T47D (cell line): ENCODE data around the gene BBS10.
"Not testable (repeated sequence)": the region's sequence is repeated elsewhere in the genome, so short reads cannot be mapped to it uniquely, and the experiment has no call there.

Source experiments
- DNase-seq, 2 experiments: peaks; one replicate each; pipeline versions ENCODE4 v3.0.0 to v3.0.0-alpha.2; 2011 to 2012; ENCODE audit warnings: low read depth in 1 of 2, low spot score in 1 of 2
- JUND ChIP-seq: IDR thresholded peaks from 2 replicates; pipeline ENCODE4 v1.6.1; 2012; ENCODE audit warnings: low read depth
- in situ Hi-C: cut with HindIII; loops from 2 replicates; pipeline ENCODE4 v1.10.0; 2016; ENCODE audit warnings: low sequenced_read_pairs, low pct_unique_long_range_greater_than_20kb

The BBS10 gene

DNA sequence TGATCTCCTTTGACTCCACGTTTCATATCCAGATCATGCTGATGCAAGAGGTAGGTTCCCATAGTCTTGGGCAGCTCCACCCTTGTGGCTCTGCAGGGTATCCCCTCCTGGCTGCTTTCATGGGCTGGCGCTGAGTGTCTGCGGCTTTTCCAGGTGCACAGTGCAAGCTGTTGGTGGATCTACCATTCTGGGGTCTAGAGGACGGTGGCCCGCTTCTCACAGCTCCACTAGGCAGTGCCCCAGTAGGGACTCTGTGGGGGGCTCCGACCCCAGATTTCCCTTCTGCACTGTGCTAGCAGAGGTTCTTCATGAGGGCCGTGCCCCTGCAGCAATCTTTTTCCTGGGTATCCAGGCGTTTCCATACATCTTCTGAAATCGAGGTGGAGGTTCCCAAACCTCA is 12.1 kb upstream of the BBS10 start:
- in situ Hi-C loops = no loop called here
- no peak for TF ChIP-seq JUND
- DNase-seq = no peak

DNA sequence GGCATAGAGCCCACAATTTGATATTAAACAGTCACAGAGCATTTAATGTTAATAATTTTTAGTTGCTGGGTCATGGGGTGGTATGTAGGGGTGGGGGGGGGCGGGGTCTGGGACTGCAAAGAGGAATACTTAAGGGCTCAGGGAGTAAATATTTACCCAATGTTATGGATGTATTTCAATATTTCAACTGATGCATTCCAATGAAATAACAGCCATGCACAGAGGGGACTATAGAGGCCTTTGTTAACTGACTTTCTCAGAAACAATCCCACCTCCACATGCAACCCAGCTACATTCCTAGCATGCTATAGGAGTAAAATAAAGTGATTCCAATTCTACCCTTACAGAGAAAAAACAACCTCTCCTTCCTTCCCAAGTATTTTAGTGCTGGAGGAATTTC is 7.9 kb upstream of the BBS10 start:
- TF ChIP-seq JUND = no peak
- in situ Hi-C loops = no loop called here
- no peak for DNase-seq

DNA sequence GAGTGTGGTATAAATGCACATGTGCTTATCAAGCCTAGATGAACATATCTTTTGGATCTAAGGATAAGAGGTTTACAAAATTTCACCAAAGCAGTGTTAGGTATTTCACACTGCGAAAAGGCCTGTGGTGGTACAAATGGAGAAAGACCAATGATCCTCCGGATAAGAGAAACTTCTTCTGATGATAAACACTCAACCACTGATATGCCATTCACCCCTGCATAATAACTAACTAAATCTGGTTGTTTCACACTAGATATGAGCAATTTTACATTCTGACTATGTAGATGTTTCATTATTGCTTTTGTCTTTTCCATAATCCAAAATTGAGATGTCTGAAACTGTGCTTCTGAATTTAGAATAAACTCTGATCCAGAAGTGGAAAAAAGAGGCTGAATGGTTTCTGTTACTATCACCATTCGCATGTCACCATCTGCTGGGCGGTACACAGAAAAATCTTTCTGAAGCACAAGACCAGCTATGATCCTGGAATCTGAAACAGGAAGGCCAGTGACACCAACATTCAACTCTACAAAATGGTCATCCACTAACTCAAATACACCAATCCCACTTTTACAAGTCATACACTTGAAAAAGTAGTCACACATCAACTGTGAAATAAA is 1.3 kb downstream of the BBS10 start:
- TF ChIP-seq JUND = no peak
- DNase-seq = peak in 1 of 2 experiments; percentile 71
- in situ Hi-C loops = no loop called here

DNA sequence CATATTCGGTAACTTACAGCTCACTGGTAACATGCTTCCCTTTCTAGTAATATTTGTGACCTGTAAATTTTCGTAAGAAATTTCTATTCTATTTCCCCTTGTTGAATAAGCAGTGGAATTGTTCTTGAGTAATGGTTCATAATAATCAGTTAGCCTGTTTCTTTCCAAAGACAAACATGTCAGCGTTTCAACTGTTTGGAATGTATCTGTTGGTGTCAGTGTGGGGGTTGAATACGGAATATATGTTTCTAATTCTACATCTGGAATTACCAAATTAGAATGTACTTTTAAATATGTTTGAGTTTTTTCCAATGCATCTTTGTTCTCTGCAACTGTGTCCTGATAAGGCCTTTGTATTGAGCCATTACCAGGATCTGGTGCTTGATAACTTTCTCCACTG is 2.0 kb downstream of the BBS10 start:
- no peak for TF ChIP-seq JUND
- no peak for DNase-seq
- in situ Hi-C loops = no loop called here

DNA sequence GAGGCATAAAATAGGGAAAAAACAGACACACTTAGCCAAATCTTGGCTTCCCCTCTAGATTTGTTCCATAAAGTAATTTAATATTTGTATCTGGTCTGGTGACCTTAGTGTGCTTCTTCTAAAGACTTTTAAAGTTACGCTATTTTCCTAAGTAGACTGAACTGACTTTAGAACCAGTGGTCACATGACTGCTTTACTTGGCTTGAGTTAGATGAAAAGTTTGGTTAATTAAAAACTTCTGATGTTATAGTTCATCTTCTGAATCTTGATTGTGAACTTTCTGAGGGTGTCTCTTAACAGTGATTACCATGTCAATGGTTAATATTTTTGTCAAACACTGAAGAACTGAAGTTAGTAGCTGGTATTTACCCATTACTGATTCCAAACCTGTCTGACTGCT is 2.6 kb downstream of the BBS10 start:
- in situ Hi-C loops = no loop called here
- no peak for TF ChIP-seq JUND
- DNase-seq = no peak

DNA sequence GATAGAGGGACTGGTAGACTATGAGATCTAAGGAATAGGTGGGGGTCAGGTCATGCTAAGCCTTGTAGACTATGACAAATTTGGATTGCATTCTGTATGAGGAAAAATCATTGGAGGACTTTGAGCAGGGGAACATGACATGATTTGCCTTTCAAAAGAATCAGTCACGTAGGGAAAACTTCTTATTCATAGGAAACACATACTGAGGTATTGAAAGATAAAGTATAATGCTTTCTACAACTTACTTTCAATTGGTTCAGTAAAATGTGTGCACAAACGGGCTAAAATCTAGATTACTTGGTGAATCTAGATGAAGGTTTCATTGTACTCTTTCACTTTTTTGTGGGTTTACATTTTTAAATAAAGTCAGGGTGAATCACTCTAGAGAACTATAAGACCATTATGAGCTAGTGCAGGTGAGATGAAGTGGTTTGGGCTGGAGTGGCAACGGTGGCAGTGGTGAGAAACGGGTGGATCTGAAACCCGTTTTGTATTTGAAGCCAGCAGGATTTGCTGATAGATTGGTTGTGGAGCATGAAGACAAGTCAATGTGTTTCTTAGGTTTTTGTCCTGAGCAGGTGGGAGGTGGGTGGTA is 6.7 kb downstream of the BBS10 start:
- no peak for DNase-seq
- TF ChIP-seq JUND = no peak
- in situ Hi-C loops = no loop called here

DNA sequence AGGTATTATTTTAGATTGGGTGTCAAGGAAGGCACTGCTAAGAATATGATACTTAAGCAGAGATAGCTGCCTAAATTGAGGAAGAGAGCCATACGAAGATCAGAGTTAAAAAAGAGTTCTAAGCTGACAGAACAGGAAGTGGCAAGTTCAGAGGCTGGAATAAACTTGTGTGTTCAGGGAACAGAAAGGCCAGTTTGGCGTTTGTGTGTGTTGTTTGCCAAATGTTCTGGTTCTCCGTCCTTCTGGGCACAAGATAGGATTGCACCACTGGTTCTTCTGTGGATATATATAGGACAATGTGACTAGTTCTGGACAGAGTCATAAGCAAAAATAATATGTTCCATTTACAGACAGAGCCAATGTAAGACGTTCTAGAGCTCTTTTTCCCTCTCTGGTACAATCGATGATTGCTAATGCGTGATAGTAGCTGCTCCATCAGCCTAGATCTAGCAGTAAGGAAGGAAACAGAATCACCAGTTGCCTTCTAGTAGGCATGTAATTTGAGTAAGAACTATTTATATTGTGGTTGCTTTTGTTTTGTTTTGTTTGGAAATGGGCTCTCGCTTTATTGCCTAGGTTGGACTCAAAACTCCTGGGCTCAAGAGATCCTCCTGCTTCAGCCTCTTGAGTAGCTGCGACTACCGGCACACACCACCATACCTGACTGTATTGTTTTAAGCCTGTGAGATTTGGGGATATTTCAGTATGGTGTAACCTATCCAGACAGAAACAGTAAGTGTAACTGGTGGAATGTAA is 7.4 kb downstream of the BBS10 start:
- in situ Hi-C loops = no loop called here
- TF ChIP-seq JUND = no peak
- DNase-seq = no peak

DNA sequence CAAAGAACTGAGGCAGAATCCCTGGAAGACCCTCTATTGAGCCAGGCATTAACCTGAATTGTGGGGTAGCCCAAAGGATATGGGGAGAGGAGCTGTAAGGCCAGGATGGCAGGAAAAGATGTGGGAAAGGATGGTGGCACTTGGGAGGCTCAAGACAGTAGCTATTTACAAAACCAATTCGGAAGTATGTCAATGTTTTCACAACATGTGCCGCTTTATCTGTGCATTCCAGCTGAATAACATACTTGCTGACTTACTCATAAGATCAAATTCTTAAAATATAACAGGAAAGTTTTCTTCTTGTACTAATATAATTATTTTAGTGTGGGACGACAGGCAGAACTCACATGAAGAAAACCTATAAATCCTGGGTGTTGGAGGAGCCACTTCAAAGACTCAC is 10.6 kb downstream of the BBS10 start:
- TF ChIP-seq JUND = no peak
- in situ Hi-C loops = no loop called here
- no peak for DNase-seq

DNA sequence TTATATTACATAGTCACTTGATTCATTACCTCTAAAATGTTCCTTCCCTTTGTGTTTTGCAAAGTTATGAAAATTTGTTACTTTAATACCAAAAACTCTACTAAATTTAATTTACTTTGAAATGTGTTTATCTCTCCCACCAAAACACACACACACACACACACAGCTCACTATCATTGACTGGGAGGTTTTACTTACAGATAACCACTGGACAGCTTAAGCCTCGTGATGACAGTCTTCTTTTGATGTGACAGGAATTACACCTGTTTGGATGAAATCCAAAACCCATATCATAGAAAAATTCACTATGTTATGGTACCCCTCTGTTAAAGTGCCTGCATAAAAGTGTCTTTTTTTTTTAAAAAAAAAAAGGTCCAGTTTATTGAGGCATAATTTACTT is 15.6 kb downstream of the BBS10 start:
- in situ Hi-C loops = no loop called here
- DNase-seq = no peak
- TF ChIP-seq JUND = no peak

DNA sequence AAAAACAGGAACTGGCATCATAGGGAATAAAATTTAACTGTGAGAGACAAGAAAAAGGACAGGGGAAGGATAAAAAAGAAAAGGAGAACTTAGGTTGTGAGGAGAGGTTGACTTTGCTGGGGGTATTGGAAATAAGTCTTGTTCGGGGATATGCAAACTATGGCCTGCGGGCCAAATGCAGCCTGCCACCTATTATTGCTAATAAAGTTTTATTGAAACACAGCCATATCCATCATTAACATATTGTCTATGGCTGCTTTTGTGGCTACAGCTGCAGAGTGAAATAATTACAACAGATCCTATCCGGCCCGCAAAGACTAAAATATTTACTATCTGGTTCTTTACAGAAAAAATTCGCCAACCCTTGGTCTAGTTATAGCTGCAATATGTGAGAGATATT is 18.6 kb downstream of the BBS10 start:
- in situ Hi-C loops = no loop called here
- no peak for TF ChIP-seq JUND
- DNase-seq = no peak

DNA sequence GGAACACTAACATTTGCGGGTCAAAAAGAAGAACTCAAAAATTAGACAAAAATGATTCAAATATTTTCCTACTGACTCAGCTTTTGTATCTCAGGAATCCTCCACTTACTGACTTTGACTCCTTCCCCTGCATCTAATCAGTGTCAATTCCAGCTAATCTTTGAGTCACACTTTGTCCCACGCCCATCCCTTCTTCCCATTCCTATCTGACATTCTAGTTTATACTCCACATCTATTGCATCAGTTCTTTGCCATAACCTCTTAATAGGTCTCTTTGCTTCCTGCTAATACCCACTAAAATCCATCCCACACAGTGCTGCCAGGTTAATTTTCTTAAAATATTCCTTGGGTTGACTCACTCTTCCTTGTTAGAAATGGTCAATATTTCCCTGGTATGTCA is 19.1 kb downstream of the BBS10 start:
- in situ Hi-C loops = no loop called here
- DNase-seq = no peak
- TF ChIP-seq JUND = no peak

DNA sequence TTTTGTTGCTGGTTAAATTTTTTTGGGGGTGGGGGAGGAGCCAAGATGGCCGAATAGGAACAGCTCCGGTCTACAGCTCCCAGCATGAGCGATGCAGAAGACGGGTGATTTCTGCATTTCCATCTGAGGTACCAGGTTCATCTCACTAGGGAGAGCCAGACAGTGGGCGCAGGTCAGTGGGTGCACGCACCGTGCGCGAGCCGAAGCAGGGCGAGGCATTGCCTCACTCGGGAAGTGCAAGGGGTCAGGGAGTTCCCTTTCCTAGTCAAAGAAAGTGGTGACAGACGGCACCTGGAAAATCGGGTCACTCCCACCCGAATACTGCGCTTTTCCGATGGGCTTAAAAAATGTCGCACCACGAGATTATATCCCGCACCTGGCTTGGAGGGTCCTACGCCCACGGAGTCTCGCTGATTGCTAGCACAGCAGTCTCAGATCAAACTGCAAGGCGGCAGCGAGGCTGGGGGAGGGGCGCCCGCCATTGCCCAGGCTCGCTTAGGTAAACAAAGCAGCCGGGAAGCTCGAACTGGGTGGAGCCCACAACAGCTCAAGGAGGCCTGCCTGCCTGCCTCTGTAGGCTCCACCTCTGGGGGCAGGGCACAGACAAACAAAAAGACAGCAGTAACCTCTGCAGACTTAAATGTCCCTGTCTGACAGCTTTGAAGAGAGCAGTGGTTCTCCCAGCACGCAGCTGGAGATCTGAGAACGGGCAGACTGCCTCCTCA is 28.5 kb downstream of the BBS10 start:
- DNase-seq, in situ Hi-C loops: not testable (repeated sequence)

DNA sequence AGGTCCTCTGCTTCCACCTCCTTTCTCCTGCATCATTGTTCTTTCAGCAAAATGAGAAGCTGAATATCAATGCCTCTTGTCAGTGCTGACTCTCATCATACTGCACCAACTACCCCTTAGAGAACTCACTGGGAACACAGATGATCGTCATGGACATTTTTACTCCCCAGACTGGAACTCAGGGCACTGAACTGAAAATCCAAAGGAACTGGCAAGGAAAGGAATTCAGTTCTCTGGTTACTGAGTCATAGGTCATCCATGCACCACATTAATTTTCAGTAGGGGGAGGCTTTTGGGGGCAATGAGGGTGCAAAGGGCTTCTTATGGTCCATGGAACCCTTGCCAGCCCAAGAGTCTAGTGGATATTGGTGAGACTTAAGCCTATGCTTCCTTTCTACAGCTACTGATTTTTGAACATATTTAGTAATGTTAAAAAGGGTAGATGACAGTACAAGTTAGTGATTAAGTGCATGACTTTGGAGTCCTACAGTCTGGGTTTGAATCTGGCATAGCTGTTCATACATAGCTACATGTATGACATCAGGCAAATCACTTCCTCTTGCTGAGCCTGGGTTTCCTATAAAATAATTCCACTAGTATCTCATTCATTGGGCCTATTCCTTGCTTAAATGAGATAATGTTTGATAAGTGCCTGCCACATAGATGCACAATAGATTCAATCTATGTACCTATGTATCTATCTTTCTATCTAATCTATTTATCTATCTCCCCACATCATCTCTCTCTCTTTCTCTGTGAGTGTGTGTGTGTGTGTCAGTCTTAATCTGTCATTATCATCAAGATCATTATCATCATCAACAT is 29.2 kb downstream of the BBS10 start:
- no peak for TF ChIP-seq JUND
- DNase-seq = no peak

More for the DNA sequence above, 29.2 kb downstream of the BBS10 start:
- in situ Hi-C loops = no loop called here
